Measurements from ENCODE around the gene OR5M8.

DNA sequence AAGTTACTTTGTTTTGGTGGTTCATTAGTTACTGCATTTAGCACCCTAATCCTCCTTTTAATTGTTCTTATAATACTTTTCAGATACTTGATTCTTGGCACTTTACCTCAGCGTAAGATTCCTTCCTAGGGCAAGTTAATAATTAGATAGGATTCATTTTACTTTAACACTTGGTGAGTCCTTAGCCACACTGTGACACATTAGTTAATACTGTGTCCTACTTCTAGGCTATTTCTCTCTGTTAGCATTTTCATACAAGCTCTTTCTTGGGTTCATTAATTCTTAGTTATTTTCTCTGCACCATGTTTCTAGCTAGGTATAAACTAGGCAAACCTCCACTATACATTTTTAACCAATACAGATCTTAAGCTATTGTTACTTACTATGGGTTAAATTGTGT lies 34.1 kb downstream of the OR5M8 start:
- no peak for TF ChIP-seq SPI1 (IDR thresholded peaks at IDR 0.05; ENCODE audit: low read depth, low read length)
- TF ChIP-seq POLR2AphosphoS5 (IDR thresholded peaks at IDR 0.05; ENCODE audit: low read depth, low read length), result no peak
- no peak for TF ChIP-seq TAF1 (IDR thresholded peaks at IDR 0.05; ENCODE audit: low read depth, low read length)
- no peak for TF ChIP-seq POLR2A (IDR thresholded peaks at IDR 0.05; ENCODE audit: low read depth, low read length)
- TF ChIP-seq POU2F2 (IDR thresholded peaks at IDR 0.05; ENCODE audit: low read depth, low read length), result no peak
